ENCODE measurements around the gene SERAC1.

GRCh38 chr6:158161566-158162254 is 6.4 kb downstream of the SERAC1 start:
- TF ChIP-seq CTCF (IDR thresholded peaks at IDR 0.05; ENCODE audit: extremely low read depth in 1 of 2, insufficient read depth in 1 of 2, low read depth in 1 of 2, low read length in 2 of 2), result no peak
- no peak for TF ChIP-seq EZH2 (IDR thresholded peaks at IDR 0.05; ENCODE audit: borderline replicate concordance, low read depth, low read length, severe bottlenecking)
- TF ChIP-seq JUN (IDR thresholded peaks at IDR 0.05; ENCODE audit: borderline replicate concordance, insufficient read depth, insufficient read length, low read depth), result no peak
- no peak for TF ChIP-seq POLR2A (IDR thresholded peaks at IDR 0.05; ENCODE audit: low read depth, low read length)
- TF ChIP-seq FOS (IDR thresholded peaks at IDR 0.05; ENCODE audit: borderline replicate concordance, insufficient read depth, low read length), result no peak
- no peak for TF ChIP-seq MYC (IDR thresholded peaks at IDR 0.05; ENCODE audit: low read depth, low read length)
- TF ChIP-seq MAX (IDR thresholded peaks at IDR 0.05; ENCODE audit: insufficient read depth, insufficient read length), result no peak

Data from endothelial cell of umbilical vein (primary cell).